ENCODE data around the gene LRRC4C.
"Not testable (repeated sequence)": the region's sequence is repeated elsewhere in the genome, so short reads cannot be mapped to it uniquely, and the experiment has no call there.

The LRRC4C gene

GRCh38 chr11:40215556-40215955, 1243.9 kb downstream of the LRRC4C start:
- TF ChIP-seq, protein P1, sequence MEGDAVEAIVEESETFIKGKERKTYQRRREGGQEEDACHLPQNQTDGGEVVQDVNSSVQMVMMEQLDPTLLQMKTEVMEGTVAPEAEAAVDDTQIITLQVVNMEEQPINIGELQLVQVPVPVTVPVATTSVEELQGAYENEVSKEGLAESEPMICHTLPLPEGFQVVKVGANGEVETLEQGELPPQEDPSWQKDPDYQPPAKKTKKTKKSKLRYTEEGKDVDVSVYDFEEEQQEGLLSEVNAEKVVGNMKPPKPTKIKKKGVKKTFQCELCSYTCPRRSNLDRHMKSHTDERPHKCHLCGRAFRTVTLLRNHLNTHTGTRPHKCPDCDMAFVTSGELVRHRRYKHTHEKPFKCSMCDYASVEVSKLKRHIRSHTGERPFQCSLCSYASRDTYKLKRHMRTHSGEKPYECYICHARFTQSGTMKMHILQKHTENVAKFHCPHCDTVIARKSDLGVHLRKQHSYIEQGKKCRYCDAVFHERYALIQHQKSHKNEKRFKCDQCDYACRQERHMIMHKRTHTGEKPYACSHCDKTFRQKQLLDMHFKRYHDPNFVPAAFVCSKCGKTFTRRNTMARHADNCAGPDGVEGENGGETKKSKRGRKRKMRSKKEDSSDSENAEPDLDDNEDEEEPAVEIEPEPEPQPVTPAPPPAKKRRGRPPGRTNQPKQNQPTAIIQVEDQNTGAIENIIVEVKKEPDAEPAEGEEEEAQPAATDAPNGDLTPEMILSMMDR (IDR thresholded peaks at IDR 0.05; ENCODE audit: insufficient read depth, missing control alignments) = no peak
- DNase-seq (ENCODE audit: insufficient read length, low spot score) = no peak
- FAIRE-seq = no peak

GRCh38 chr11:40207416-40207815, 1252.0 kb downstream of the LRRC4C start:
- FAIRE-seq (no peak), DNase-seq (ENCODE audit: insufficient read length, low spot score) (no peak)
- TF ChIP-seq, protein P1 (IDR thresholded peaks at IDR 0.05; ENCODE audit: insufficient read depth, missing control alignments) = no peak

GRCh38 chr11:40204228-40204627, 1255.2 kb downstream of the LRRC4C start:
- TF ChIP-seq, protein P1 (IDR thresholded peaks at IDR 0.05; ENCODE audit: insufficient read depth, missing control alignments) = no peak
- no peak for FAIRE-seq
- no peak for DNase-seq (ENCODE audit: insufficient read length, low spot score)

GRCh38 chr11:40203606-40204005, 1255.8 kb downstream of the LRRC4C start:
- TF ChIP-seq, protein P1 (IDR thresholded peaks at IDR 0.05; ENCODE audit: insufficient read depth, missing control alignments) = no peak
- DNase-seq (ENCODE audit: insufficient read length, low spot score) (no peak), FAIRE-seq (no peak)

GRCh38 chr11:40202589-40203270, 1256.7 kb downstream of the LRRC4C start:
- FAIRE-seq = no peak
- TF ChIP-seq, protein P1 (IDR thresholded peaks at IDR 0.05; ENCODE audit: insufficient read depth, missing control alignments) = no peak
- DNase-seq (ENCODE audit: insufficient read length, low spot score) = no peak

GRCh38 chr11:40192590-40192989, 1266.9 kb downstream of the LRRC4C start:
- FAIRE-seq; DNase-seq (ENCODE audit: insufficient read length, low spot score): not testable (repeated sequence)

GRCh38 chr11:40190294-40190693, 1269.2 kb downstream of the LRRC4C start:
- DNase-seq (ENCODE audit: insufficient read length, low spot score) = no peak
- TF ChIP-seq, protein P1 (IDR thresholded peaks at IDR 0.05; ENCODE audit: insufficient read depth, missing control alignments) = no peak
- no peak for FAIRE-seq

Measured in D721Med (cell line).